ENCODE measurements around the gene ATP9B.

ATP9B gene

DNA sequence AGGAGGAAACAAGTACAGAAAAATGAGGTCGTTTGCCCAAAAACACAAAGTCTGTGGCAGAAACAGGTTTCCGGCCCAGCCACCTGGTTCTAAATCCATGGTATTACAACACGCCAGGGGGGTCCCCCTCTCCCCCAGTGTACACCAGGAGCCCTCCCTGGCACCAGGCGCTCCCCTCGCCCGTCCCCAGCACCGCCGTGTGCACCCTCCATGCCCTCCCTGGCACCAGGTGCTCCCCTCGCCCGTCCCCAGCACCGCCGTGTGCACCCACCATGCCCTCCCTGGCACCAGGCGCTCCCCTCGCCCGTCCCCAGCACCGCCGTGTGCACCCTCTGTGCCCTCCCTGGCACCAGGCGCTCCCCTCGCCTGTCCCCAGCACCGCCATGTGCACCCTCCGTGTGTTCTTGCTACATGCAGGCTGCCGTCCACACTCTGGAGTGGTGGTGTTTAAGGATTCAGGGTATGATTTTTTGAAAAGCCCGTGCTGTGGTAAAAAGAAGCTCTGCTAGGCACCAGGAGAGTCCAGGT lies 266.7 kb downstream of the ATP9B start:
- no peak for DNase-seq

DNA sequence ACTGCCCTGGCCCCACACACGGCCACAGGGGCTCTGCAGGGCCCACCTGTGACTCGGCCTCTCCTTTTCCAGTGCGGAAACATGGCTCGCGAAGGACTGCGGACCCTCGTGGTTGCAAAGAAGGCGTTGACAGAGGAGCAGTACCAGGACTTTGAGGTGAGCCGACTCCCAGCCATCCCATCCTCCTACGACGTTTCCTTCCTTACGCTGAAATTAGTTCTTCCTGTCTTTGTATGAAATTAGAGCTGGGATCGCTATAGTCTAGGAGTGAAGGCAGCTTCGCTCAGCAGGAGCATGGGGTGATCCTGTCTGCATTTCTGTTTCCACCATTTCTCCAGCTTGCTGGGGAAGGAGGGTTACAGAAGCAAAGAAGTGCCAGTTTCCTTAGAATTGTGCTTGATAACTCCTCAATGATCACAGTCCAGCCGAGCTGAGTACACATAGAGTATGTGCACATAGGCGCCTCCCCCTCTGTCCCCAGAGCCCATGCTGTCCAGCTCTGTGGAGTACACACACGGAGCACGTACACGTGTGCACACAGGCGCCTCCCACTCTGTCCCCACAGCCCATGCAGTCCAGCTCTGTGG lies 267.5 kb downstream of the ATP9B start:
- no peak for DNase-seq

DNA sequence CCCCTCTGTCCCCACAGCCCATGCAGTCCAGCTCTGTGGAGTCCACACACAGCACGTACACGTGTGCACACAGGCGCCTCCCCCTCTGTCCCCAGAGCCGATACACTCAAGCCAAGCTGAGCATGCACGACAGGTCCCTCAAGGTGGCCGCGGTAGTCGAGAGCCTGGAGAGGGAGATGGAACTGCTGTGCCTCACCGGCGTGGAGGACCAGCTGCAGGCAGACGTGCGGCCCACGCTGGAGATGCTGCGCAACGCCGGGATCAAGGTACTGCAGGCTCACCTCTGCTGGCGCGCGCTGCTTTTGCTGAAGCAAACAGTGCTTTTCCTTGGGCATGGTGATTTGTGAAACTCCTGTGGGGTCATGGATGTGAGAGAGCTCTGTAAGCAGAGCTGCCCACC lies 268.0 kb downstream of the ATP9B start:
- DNase-seq, result no peak

DNA sequence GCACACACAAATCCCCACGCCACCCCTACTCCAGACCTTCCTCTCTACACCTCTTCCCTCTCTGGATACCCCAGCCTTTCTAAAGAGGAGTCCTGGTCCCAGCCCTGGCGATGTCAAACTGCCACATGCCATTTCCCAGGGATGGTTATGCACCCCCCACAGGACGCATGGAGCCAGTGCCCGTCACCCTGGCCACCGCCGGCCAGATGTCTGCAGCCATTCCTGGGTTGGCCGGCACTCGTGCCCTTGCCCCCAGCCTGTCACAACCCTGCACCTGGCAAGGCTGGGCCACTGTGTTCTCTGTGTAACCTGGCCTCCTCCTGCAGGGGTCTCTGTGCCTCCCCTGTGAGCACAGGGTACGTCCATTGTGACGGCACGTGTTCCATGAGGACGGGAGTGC lies 268.4 kb downstream of the ATP9B start:
- DNase-seq, result no peak

DNA sequence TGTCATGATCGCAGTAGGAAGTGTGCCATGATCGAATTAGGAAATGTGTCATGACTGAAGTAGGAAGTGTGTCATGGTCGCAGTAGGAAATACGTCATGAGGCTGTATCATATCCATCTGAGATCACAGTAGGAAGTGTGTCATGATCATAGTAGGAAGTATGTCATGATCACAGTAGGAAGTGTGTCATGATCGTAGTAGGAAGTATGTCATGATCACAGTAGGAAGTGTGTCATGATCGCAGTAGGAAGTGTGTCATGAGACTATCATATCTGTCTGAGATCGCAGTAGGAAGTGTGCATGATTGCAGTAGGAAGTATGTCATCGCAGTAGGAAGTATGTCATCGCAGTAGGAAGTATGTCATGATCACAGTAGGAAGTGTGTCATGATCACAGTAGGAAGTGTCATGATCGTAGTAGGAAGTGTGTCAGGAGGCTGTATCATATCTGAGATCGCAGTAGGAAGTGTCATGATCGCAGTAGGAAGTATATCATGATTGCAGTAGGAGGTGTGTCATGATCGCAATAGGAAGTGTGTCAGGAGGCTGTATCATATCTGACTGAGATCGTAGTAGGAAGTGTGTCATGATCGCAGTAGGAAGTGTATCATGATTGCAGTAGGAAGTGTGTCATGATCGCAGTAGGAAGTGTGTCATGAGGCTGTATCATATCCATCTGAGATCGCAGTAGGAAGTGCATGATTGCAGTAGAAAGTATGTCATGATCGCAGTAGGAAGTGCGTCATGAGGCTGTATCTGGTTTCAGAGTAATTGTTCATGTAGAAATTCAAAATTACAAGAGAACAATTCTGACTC lies 270.1 kb downstream of the ATP9B start:
- DNase-seq, result no peak

DNA sequence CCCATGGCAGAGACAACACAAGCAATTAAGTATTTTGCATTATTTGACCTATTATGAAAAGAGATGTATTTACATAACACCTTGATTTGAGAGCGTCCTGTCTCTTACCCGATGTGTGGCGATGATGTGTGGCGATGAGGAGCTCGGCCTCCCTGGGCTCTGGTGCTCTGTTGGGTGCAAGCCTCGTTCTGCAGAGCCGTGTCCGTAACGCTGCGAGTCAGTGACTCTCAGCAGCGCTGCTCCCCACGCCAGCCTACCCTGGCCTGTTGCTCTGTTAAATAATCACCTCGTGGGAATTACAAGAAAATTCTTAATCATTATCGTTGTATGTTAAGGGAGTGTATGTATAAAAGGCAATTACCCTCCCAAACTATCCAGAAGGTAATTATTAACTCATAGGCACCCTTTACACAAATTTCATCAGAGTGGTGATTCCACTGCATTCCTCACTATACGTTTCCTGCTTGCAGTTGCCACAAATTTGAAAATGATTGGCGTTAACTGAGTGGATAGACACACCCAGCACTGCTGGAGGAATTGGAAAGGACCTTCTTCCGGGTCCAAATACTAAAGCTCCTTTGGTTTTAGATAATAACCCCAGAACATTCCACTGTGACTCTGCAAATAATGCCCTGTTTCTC lies 274.5 kb downstream of the ATP9B start:
- DNase-seq, result no peak

DNA sequence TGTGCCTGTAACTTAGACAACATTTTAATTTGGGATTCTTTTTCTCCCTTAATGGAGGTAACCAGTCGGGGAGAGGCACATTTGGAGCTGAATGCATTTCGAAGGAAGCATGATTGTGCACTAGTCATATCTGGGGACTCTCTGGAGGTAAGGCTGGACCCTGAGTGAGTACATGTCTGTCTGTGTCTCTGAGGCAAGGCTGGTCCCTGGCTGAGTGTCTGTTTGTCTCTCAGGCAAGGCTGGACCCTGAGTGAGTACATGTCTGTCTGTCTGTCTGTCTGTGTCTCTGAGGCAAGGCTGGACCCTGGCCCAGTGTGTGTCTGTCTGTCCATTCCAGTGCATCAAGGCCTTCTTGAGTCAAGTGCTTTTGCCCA lies 275.0 kb downstream of the ATP9B start:
- no peak for DNase-seq

DNA sequence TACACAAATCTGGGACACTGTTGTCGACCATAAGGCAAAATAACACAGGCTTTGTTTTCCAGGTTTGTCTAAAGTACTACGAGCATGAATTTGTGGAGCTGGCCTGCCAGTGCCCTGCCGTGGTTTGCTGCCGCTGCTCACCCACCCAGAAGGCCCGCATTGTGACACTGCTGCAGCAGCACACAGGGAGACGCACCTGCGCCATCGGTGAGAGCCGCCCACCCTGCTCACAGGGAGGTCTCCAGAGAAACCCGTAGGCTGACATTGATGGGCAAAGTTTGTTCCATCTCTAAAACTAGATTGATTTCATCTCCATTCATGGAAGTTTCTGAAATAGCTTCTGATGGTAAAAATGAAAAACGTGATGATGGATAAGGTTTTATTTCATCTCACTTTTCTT lies 276.2 kb downstream of the ATP9B start:
- DNase-seq, result no peak

DNA sequence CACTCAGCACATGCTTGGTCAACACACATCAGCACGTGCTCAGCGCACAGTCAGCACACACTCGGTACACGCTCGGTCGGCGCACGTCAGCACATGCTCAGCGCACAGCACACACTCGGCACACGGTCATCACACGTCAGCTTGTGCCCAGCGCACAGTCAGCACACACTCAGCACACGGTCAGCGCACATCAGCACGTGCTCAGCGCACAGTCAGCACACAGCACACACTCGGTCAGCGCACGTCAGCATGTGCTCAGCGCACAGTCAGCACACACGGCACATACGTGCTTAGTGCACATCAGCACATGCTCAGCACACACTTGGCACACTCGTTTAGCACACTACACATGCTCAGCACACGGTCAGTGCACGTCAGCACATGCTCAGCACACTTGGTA lies 276.8 kb downstream of the ATP9B start:
- no peak for DNase-seq

DNA sequence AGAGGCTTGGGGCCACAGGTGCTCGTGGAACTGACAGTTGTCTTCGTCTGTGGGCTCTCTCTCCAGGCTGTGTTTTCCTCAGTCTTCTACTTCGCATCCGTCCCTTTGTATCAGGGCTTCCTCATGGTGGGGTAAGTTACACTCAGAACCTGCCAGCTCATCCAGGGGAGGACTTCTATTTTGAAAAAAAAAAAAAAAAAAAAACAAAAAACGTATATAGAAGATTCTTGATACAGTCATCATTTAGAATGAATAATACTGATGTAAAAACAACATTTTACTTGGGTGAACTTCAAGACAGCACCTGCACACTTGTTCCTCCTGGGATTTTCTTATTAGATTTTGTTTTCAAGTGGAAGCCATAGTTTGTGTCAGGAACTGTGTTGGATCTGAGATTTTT lies 278.9 kb downstream of the ATP9B start:
- no peak for DNase-seq

DNA sequence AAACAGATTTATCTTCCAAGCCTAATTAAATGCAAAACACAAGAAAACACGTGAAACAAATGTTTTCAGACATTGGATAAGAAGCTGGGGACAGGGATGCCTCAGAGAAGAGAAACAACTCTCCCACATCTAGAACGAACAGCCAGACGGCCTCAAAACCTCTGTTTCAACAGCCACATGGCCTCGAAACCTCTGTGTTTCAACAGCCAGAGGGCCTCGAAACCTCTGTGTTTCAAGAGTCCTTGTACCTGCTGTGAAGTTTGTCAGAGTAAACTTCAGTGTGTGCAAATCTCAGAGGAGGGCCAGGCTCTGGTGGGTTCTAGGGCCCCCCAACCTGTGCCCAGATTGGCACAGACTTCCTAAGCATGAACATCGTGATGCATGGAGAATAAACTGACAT lies 283.2 kb downstream of the ATP9B start:
- DNase-seq, result no peak

DNA sequence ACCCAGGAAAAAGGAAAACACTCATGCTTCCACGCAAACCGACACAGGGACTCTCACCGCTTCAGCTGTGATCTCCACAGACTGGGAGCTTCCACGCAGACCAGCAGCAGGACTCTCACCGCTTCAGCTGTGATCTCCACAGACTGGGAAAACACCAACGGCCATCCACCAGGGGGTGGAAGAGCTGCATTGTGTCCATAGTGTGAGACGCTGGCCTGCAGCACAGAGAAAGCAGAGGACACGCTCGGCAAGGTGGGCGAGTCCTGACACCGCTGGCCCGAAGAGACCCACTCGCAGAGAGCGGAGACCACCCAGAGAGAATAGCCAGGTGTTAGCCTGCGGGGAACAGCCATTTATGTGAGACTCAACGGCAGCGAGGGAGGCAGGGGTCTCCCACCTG lies 284.1 kb downstream of the ATP9B start:
- no peak for DNase-seq

DNA sequence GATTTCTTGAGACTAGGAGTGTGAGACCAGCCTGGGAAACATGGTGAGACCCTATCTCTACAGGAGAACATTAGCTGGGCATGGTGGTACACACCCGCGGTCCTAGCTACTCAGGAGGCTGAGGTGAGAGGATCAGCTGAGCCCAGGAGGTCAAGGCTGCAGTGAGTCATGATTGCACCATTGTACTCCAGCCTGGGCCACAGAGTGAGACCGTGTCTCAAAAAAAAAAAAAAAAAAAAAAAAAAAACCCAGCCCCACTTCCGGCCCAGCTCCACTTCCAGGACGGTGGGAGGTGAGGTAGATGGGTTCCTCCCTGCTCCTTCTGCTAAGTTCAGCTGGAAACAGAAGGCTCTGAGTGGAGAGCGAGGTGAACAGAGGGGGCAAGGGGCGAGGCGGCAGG lies 285.2 kb downstream of the ATP9B start:
- DNase-seq, result no peak

DNA sequence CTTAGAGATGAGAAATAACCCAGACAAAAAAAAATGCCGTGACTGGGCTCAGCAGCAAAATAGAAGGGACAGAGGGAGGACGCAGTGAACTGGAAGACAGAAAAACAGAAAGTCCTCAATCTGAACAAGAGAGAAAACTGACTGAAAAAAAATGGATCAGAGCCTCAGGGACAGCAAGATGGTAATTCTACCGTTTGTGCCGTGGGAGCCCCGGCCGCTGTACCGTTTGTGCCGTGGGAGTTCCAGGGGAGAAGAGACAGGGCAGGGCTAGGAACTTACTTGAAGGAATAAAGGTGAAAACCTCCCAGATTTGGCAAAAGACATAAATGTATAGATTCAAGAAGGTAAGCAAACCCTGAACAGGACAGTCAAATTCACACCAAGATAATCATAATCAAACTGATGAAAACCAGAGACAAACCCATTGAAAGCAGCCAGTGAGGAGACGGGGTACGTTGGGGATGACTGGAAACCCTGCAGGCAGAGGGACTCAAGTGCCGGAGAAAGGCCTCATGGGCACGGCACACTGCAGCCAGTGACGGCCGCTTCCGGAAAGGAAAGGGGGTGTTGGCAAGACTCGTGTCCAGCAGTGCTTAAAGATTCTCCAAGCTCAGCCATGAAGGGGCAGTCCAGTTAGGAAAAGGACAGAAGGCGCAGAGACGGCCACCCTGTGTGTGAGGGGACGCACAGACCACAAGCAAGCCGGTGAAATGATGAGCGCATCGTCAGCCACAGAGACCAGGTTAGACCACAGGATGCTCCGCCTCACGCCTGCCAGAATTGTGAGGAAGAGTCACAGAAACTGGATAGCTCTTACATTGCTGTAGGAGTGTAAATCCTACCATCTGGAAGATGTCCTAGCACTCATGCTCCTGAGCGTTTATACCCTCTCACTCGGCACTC lies 286.5 kb downstream of the ATP9B start:
- DNase-seq, result no peak

DNA sequence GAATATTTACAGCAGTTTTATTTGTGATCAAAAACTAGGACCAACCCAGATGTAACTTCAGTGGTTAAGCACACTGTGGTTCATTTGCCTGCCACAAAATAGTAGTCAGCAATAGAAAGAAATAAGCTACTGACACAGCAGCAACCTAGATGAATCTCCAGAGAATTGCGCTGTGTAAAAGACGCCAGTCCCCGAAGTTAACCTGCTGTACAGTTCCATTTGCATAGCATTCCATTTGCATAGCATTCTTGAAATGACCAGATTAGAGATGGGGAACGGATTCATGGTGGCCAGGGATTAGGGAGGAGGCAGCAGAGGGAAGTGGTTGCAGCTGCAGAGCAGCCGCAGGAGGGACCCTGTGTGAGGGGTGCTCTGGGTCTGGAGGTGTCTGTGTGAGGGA lies 287.2 kb downstream of the ATP9B start:
- no peak for DNase-seq

DNA sequence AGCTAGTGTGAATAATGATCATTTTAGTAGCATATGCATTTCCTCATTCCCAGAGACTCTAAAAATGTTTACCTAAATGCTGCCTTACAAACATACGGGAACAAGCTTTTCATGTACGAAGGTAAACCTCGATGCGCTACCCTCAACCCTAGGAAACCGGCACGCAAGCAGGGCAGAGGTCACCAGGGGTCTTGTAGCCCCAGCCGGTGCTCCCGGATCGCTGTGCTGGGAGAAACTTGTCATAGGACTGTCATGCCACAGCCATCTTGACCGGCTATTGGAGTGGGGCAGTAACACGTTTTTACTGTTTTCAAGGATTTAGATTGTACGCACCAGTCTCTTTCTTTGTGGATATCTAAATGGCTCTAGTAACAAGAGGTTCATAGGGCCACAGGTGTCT lies 291.7 kb downstream of the ATP9B start:
- DNase-seq, result no peak

DNA sequence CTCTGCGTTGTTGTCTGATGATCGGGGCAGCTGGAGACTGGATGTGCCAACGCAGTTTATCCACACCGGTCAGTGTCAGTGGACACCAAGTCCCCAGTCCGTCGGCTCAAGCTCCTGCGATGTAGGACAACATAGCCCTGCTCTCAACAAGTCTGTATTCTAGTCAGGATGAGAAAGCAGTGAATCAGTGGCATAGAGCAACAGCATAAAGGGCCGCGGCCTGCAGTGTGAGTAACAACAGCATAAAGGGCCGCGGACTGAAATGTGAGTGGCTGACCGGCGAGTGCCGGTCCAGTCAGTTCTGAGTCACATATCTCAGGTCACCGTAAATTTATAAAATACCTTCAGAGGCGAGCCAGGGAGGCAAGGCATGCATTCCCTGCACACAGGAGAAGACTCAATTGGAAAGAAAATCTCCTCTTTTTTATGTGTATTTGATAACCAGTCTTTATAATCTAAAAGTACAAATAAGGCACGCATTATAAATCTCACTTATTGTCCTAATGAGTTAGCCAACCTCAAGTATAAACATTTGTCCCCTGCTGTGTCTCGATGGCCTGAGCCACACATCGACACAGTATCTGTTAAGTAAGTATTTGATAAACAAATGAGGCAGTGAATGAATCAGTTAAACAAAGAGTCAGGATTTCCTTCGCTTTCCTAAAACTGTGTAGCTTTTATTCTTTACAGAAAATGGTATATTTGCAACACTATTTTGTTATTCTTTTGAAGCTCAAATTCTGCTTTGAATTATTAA lies 292.8 kb downstream of the ATP9B start:
- DNase-seq, result no peak

DNA sequence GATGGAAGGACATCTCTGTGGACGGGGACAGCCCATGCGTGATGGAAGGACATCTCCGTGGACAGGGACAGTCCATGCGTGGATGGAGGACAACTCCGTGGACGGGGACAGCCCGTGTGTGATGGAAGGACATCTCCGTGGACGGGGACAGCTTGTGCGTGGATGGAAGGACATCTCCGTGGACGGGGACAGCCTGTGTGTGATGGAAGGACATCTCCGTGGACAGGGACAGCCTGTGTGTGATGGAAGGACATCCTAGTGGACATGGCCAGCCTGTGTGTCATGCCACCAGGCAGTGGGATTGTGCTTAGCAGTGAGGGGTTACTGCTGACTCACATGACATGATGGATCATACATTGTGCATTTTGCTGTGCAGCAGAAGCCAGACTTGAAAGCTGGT lies 296.5 kb downstream of the ATP9B start:
- no peak for DNase-seq

DNA sequence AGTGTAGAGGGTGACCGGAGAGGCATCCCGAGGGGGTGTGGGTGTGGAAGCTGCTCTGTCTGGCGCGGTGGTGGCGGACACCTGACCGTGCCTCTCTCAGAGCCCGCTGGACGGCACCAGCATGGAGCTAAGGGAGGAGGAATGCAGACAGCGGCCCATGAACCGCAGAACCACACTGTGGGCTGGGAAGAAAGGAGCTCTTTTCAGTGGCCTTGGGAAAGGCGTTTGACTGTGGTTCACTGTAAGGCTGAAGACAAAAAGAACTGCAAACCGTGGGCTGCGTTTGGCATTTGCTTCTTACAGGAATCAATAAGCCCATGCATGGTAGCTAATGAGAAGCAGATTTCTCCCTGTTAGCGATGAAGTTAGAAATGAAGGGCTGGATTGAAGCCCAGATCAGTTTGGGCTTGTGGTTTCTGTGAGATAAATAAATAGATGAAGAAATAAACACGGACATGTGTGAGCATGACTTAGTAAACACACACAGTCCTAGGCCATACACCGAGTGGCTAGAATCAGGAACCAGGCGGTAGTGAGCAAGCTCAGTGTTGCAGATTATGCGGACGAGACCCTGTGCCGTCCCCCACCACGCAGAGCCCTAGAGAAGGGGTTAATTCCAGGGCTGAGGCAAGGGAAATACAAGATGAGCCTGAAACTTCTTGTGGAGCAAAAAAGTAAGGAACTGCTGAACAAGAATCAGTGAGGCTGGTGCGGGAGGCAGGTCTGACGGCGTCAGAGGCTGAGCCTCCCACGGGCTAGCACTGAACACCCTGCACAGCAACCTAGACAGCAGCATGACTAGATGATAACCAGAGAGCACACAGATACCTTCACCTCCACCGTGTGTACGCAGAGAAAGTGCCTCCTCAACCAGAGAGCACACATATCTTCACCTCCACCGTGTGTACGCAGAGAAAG lies 297.2 kb downstream of the ATP9B start:
- DNase-seq, result no peak

DNA sequence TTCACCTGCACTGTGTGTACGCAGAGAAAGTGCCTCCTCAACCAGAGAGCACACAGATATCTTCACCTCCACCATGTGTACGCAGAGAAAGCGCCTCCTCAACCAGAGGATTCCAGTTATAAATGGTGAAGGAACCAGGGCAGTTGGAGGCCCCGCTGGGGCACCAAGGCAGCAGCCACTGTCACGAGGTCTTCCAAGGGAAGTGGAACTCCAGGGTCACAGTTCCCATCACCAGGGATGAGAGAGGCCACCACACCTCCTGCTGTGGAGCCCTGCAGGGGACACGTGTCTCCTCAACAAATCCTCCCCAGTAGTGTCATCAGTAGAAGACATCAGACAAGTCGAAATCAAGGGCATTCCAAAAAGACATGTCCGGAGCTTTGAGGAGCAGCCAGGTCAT lies 298.3 kb downstream of the ATP9B start:
- DNase-seq, result no peak

DNA sequence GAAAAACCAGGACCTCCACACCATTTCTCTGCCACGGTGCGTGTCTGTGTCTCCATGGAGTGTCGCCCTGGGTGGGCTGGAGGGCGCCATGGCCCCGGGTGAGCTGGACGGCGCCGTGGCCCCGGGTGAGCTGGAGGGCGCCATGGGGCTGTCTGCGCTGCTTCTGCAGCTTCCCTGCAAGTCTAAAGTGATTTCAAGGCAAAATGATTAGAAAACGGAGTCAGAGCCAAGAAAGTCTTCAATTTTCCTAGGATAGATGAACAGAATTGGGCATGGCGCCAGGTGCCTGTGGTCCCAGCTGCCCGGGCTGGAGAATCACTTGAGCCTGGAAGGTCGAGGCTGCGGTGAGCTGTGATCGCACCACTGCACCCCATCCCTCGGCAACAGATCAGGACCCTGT lies 298.8 kb downstream of the ATP9B start:
- DNase-seq, result no peak
